Astrocyte of the cerebellum (primary cell): ENCODE measurements around the gene PDZD4.

Experiments used
- DNase-seq: peaks from one replicate; pipeline ENCODE4 v3.0.0-alpha.2; 2011; ENCODE audit warnings: low read depth
- H3K4me3 ChIP-seq: 2 replicates; pipeline ENCODE4 v1.5.1; 2011; ENCODE audit warnings: mild to moderate bottlenecking, low read depth, low read length, moderate library complexity
- CTCF ChIP-seq: IDR thresholded peaks from 2 replicates; pipeline ENCODE4 v1.5.1; 2012; ENCODE audit warnings: low read length, low read depth, moderate library complexity, mild to moderate bottlenecking; ENCODE audit errors: missing control alignments
- in situ Hi-C: cut with HindIII; loops from 2 replicates; pipeline ENCODE4 v1.10.0; 2017; ENCODE audit warnings: low sequenced_read_pairs

Gene PDZD4

DNA sequence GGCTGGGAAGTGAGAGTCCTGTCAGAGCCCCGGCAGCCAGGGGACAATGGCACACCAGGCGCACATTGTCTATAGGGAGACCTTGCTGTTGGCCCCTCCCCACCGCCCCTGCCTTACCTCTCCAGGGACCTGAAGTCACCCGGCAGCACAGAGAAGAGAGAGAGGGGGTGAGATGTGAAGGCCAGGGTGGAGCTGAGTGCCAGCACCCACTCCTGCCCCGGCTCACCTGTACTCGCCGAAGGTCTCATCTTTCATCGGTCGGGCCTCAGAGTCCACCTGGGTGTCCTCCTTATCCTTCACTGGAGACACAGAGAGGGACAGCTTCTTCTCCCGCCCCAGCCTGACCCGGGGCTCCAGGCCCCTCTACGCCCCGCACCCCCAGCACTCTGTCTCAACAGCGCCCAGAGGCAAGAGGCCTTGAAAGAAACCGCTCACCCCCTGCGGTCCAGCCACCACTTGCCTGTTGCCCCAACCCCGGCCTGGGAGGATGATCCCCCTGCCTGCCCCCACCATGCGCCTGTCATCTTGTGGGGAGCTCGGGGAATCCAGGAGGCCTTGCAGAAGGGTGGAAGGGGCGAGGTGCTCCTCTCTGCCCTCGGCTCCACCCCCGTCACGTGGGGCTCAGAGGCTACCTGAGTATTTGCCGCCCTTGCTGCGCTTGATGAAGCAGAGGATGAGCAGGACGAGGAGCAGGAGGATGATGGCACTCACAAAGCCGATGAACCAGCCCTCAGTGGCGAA, 33.1 kb upstream of the PDZD4 start:
- no peak overlapping the region for H3K4me3 ChIP-seq
- DNase-seq: no peak
- no peak for TF ChIP-seq CTCF
- in situ Hi-C loops: no loop called here

- DNase-seq: no peak
- TF ChIP-seq CTCF: no peak
- in situ Hi-C loops: no loop called here
- no peak overlapping the region for H3K4me3 ChIP-seq
Observed at GRCh38 chrX:153862369-153863250, 32.3 kb upstream of the PDZD4 start.

DNA sequence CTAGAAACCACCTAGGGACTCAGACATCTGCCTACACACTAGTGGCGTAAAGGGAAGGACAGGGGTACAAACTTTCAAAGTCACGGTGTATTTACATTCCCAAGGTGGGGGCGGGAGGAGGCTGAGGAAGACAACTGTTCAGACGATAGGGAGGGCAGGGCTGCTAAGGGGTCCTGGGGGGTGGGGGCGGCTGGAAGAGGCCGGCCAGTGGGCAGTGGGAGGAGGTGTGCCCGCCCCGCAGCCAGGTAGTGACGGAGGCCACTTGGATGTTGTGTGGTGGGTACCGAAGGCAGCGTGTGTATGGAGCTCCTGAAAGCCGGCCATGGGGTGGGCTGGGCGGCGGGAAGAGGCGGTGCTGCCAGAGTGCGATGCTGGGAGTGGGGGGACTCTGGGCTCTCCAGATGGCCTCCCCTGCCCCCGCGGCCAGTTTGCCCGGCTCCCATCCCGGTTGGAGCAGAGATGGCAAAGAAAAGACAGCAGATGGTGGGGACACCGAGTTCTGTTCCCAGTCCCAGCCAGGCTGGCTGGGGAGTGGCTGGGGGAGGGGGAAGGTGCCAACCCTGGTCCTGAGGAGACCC, 31.5 kb upstream of the PDZD4 start:
- in situ Hi-C loops: no loop called here
- no peak overlapping the region for H3K4me3 ChIP-seq
- no peak for DNase-seq
- no peak for TF ChIP-seq CTCF

DNA sequence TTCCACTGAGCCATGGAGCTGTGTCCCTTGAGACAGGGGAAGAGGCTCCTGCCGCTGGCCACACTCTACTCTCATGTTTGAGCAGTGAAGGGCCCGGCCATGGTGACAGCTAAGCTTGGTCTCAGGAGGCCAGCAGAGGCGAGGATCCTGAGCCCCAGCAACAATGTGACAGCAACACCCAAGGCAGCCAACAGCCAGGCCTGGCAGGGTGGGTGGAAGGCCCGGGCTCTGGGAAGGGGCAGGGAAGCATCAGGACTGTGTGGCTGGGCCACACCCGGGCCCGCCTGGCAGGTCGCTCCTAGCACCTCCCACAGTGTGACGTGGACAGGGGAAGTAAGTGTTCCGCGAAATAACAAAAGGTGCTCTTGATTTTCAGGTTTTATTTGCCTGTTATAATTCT, 30.8 kb upstream of the PDZD4 start:
- no peak overlapping the region for H3K4me3 ChIP-seq
- TF ChIP-seq CTCF: no peak
- DNase-seq: no peak
- in situ Hi-C loops: no loop called here

DNA sequence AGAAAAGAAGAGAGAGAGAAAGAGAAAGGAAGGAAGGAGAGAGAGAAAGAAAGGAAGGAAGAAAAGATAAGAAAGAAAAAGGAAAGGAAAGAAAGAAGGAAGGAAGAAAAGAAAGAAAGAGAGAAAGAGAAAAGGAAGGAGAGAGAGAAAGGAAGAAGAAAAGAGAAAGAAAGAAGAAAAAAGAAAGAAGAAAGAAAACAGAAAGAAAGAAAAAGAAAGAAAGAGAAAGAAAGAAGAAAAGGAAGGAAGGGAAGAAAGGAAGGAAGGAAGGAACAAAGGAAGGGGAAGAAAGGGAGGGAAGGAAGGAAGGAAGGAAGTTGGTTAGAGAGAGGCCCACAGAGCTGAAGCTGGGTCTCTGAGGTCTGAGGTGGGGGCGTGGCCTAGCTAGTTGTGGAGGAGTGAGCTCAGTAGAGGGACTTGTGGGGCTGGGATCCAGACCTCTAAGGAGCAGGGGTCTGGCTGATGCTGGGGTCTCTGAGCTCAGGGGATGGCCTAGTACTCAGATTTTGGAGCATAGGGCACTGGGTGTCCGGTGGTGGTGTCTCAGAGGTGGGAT, 27.1 kb upstream of the PDZD4 start:
- no peak for TF ChIP-seq CTCF
- no peak for DNase-seq
- H3K4me3 ChIP-seq: no peak overlapping the region
- in situ Hi-C loops: no loop called here

DNA sequence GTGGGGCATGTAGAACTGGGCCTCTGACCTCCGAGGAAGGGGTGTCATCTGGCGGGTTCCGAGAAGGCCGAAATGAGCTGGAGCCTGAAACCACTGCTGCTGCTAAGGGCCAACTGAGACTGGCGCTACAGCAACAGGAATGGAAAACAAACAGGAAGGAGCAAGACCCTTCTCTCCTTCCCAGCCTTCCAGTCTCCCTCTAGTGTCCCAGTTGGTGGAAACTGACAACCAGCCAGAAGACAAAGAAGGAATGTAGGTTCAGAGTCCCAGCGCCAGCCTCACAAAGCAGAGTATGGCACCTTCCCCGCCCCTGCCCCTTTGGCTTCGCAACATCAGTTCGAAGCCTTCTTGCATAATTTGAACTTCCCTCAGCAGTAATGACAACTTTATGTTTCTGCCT, 24.4 kb upstream of the PDZD4 start:
- DNase-seq: no peak
- TF ChIP-seq CTCF: no peak
- H3K4me3 ChIP-seq: no peak overlapping the region
- in situ Hi-C loops: no loop called here
